Measurements from ENCODE around the gene OR13D1. TPM values are rescaled to one million over a fixed set of nuclear protein-coding genes. Genes with fewer than 3 reads are reported as not detected.
"Not testable (repeated sequence)": the region's sequence is repeated elsewhere in the genome, so short reads cannot be mapped to it uniquely, and the experiment has no call there.

The OR13D1 gene, protein sequence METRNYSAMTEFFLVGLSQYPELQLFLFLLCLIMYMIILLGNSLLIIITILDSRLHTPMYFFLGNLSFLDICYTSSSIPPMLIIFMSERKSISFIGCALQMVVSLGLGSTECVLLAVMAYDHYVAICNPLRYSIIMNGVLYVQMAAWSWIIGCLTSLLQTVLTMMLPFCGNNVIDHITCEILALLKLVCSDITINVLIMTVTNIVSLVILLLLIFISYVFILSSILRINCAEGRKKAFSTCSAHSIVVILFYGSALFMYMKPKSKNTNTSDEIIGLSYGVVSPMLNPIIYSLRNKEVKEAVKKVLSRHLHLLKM
- total RNA-seq: not detected
- not detected for polyA plus RNA-seq
- long read RNA-seq, donor 1: 0 reads
- long read RNA-seq, donor 2: 0 reads

DNA sequence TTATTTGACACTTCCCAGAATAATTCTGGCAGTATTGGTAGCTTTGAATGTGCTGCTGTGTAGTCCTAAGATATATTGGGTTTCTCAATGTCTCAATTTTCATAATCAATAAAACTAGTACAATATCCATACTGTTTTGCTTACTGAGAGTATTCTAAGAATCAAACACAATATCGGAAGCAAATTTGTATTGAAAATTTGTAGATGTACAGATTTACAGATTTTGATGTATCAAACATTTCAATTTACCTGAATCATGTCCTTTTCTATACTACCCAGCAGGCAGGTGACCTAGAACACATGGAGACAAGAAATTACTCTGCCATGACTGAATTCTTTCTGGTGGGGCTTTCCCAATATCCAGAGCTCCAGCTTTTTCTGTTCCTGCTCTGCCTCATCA, at the start of gene OR13D1:
OR13D1 (plus strand) TSS at position 301 of the 400 bp plus-strand sequence; CDS start at position 301, 0 bp downstream.
- no peak for DNase-seq
- H3K9me3 ChIP-seq (ENCODE audit: control insufficient read depth, low read length): no peaks in the 10 kb centered on the region
- WGBS, 2 donors: 88 to 89% methylated on average over 1 of the region's 1 CpG
- no peaks in the 10 kb centered on the region for H3K4me1 ChIP-seq (ENCODE audit: control insufficient read depth in 1 of 2, insufficient read depth in 2 of 2, low read length in 2 of 2)
- ATAC-seq (ENCODE audit: low FRiP score): no peak
- intact Hi-C loops (cut with DNase I): no loop called here
- no peaks in the 10 kb centered on the region for H3K36me3 ChIP-seq (ENCODE audit: control insufficient read depth in 1 of 2, insufficient read depth in 2 of 2, low read length in 1 of 2)
- no peaks in the 10 kb centered on the region for H3K27me3 ChIP-seq (ENCODE audit: control insufficient read depth in 1 of 2, insufficient read depth in 2 of 2, low read length in 1 of 2)
- H3K4me3 ChIP-seq (ENCODE audit: low read length in 2 of 2): no peak within 1 kb of the TSS
- H3K27ac ChIP-seq (ENCODE audit: low read depth in 1 of 2, low read length in 2 of 2): no peak within 1 kb of the TSS

DNA sequence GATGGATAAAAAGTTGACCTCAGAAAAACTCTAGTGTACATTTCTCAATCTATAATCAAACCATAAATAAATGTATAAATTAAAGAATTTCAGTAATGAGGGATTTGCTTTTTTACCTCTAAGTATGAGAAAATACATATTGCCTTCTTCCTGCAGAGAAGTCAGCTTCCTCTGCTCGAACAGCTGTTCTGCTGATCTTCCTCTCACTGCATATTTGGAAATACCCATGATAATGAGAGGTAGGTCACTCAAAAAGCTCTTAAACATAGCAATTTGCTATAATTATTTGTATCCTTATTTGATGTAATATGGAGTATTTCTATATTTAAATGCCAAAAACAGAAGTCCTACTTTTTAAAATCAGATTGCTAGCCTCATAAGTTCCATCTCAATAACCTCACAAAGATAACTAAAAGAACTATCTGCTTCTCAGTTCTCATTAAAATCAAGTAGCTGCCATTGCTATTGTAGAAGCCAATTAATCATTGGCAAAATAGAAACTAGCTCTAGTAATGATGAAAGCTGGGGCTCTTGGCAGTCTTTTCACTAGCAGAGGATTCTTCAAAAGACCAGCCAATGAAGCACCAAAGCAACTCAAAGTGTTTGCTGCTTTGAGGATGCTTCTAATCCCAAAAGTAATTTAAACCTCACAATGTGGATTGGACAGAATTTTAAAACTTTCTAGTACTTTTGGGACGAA, 35.7 kb upstream of the OR13D1 start:
- DNase-seq: no peak
- WGBS, 2 donors: 55 to 59% methylated on average over 2 of the region's 2 CpGs
- Histone ChIP-seq H3K27me3 (ENCODE audit: control insufficient read depth in 1 of 2, insufficient read depth in 2 of 2, low read length in 1 of 2) (peaks cover 0 to 2% of the 10 kb centered on the region in 2 donors), H3K4me1 (ENCODE audit: control insufficient read depth in 1 of 2, insufficient read depth in 2 of 2, low read length in 2 of 2) (no peaks in the 10 kb centered on the region), H3K27ac (ENCODE audit: low read depth in 1 of 2, low read length in 2 of 2) (no peak overlapping the region), H3K4me3 (ENCODE audit: low read length in 2 of 2) (no peak overlapping the region), H3K9me3 (ENCODE audit: control insufficient read depth, low read length) (no peaks in the 10 kb centered on the region), H3K36me3 (ENCODE audit: control insufficient read depth in 1 of 2, insufficient read depth in 2 of 2, low read length in 1 of 2) (no peaks in the 10 kb centered on the region)
- ATAC-seq (ENCODE audit: low FRiP score): no peak
- intact Hi-C loops (cut with DNase I): no loop called here

DNA sequence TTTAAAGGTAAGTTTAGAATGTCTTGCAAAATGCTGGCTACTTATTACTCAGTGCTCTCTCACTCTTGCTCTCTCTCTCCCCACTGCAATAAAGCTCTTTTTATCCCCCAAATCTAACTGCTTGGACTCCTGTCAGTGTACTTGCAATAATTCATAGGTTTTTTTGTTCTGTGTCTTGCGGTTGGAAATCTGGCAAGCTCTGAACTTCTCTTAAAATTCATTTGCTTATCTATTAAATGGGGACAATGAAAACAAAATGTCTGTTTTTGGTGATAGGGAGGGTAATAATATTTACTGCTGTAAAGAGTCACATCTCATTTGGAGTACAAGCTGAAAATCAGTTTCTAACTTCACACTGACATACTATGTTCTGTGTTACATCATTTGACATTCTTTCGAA, 18.7 kb upstream of the OR13D1 start:
- Histone ChIP-seq H3K27ac (ENCODE audit: low read depth in 1 of 2, low read length in 2 of 2) (no peak overlapping the region), H3K9me3 (ENCODE audit: control insufficient read depth, low read length) (no peaks in the 10 kb centered on the region), H3K4me3 (ENCODE audit: low read length in 2 of 2) (no peak overlapping the region), H3K27me3 (ENCODE audit: control insufficient read depth in 1 of 2, insufficient read depth in 2 of 2, low read length in 1 of 2) (no peaks in the 10 kb centered on the region), H3K4me1 (ENCODE audit: control insufficient read depth in 1 of 2, insufficient read depth in 2 of 2, low read length in 2 of 2) (no peaks in the 10 kb centered on the region), H3K36me3 (ENCODE audit: control insufficient read depth in 1 of 2, insufficient read depth in 2 of 2, low read length in 1 of 2) (no peaks in the 10 kb centered on the region)
- 29 to 34% methylated on average over 2 of the region's 2 CpGs for WGBS, 2 donors
- no peak for DNase-seq
- intact Hi-C loops (cut with DNase I): no loop called here
- no peak for ATAC-seq (ENCODE audit: low FRiP score)

DNA sequence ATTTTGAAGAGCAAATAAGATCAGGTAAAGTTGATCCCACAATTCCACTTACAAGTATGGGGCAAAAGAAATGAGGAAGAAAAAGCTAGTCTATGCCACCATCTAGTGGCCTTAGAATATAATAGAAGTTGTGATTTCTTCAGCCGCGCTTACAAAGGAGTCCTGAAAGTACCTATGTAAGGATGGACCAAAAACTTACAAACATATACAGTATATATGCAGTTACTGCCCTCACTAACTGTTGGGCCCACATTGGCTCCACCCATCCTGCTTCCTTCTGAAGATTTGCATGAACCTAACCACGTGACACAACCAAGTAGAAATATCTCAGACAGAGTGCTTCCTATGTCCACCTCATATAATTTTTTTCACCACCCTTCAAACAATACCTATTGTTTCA, 11.7 kb upstream of the OR13D1 start:
- 11 to 13% methylated on average over 3 of the region's 3 CpGs for WGBS, 2 donors
- ATAC-seq (ENCODE audit: low FRiP score) (no peak), DNase-seq (no peak)
- intact Hi-C loops (cut with DNase I): no loop called here
- Histone ChIP-seq H3K4me1 (ENCODE audit: control insufficient read depth in 1 of 2, insufficient read depth in 2 of 2, low read length in 2 of 2) (no peaks in the 10 kb centered on the region), H3K36me3 (ENCODE audit: control insufficient read depth in 1 of 2, insufficient read depth in 2 of 2, low read length in 1 of 2) (no peaks in the 10 kb centered on the region), H3K27ac (ENCODE audit: low read depth in 1 of 2, low read length in 2 of 2) (no peak overlapping the region), H3K27me3 (ENCODE audit: control insufficient read depth in 1 of 2, insufficient read depth in 2 of 2, low read length in 1 of 2) (no peaks in the 10 kb centered on the region), H3K4me3 (ENCODE audit: low read length in 2 of 2) (no peak overlapping the region), H3K9me3 (ENCODE audit: control insufficient read depth, low read length) (peaks cover 2% of the 10 kb centered on the region)

DNA sequence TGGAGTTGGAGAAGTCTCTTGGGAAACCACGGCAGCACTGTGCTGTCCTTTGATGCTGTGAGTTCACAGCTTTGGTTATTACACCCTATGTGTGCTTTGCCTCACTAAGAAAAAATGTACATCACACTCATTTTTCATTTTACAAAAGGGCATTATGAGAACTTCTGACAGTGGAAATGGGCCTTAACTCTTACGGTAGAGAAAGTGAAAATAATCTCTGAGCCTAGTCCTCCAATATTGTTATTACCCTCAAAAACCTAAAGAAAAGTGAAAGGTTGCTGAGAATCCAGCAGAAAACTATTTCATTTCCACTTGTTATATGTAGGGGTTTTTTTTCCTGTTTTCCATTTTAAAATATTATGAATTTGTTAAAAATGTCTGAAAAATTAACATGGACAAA, 8.2 kb upstream of the OR13D1 start:
- WGBS, 2 donors: 16 to 17% methylated on average over 2 of the region's 2 CpGs
- DNase-seq: no peak
- Histone ChIP-seq H3K4me3 (ENCODE audit: low read length in 2 of 2) (no peak overlapping the region), H3K27me3 (ENCODE audit: control insufficient read depth in 1 of 2, insufficient read depth in 2 of 2, low read length in 1 of 2) (no peaks in the 10 kb centered on the region), H3K4me1 (ENCODE audit: control insufficient read depth in 1 of 2, insufficient read depth in 2 of 2, low read length in 2 of 2) (no peaks in the 10 kb centered on the region), H3K9me3 (ENCODE audit: control insufficient read depth, low read length) (peaks cover 2% of the 10 kb centered on the region), H3K27ac (ENCODE audit: low read depth in 1 of 2, low read length in 2 of 2) (no peak overlapping the region), H3K36me3 (ENCODE audit: control insufficient read depth in 1 of 2, insufficient read depth in 2 of 2, low read length in 1 of 2) (no peaks in the 10 kb centered on the region)
- ATAC-seq (ENCODE audit: low FRiP score): no peak
- intact Hi-C loops (cut with DNase I): no loop called here

DNA sequence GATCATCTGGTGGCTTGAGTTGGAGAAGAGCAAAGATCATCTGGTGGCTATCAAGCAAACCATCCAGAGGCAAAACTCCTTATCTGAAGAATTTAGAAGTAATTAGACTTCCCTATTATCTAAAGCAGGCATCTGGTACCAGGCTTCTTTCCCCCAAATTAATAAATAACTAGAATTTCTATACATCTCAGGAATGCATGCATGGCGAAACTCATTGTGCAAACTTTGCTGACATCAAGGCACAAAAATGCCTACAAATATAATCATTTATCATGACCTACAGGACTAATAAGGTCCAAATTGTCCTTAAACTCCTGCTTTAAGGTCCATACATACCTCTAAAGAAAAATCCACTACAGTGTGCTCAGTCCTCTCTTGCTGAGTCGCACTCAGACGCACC, 6.0 kb downstream of the OR13D1 start:
- 75 to 79% methylated on average over 3 of the region's 3 CpGs for WGBS, 2 donors
- H3K27ac ChIP-seq (ENCODE audit: low read depth in 1 of 2, low read length in 2 of 2): no peak overlapping the region
- no peaks in the 10 kb centered on the region for H3K9me3 ChIP-seq (ENCODE audit: control insufficient read depth, low read length)
- no peak for DNase-seq
- no peaks in the 10 kb centered on the region for H3K36me3 ChIP-seq (ENCODE audit: control insufficient read depth in 1 of 2, insufficient read depth in 2 of 2, low read length in 1 of 2)
- H3K4me3 ChIP-seq (ENCODE audit: low read length in 2 of 2): no peak overlapping the region
- ATAC-seq (ENCODE audit: low FRiP score): no peak
- intact Hi-C loops (cut with DNase I): no loop called here
- H3K4me1 ChIP-seq (ENCODE audit: control insufficient read depth in 1 of 2, insufficient read depth in 2 of 2, low read length in 2 of 2): no peaks in the 10 kb centered on the region
- H3K27me3 ChIP-seq (ENCODE audit: control insufficient read depth in 1 of 2, insufficient read depth in 2 of 2, low read length in 1 of 2): no peaks in the 10 kb centered on the region

DNA sequence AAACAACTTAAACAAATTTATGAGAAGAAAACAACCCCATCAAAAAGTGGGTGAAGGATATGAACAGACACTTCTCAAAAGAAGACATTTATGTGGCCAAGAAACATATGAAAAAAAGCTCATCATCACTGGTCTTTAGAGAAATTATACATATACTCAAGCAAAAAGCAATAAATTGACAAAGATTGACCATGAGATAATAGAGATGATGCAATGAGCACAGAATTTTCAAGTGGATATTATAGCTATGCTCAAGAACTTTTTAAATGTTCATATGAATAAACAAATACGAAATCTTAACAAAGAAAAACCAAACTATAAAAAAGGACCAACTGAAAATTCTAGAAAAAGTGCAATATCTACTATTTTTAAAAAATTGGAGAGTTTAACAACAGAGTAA, 14.4 kb downstream of the OR13D1 start:
- H3K27me3 ChIP-seq (ENCODE audit: control insufficient read depth in 1 of 2, insufficient read depth in 2 of 2, low read length in 1 of 2); H3K36me3 ChIP-seq (ENCODE audit: control insufficient read depth in 1 of 2, insufficient read depth in 2 of 2, low read length in 1 of 2); H3K4me1 ChIP-seq (ENCODE audit: control insufficient read depth in 1 of 2, insufficient read depth in 2 of 2, low read length in 2 of 2); H3K9me3 ChIP-seq (ENCODE audit: control insufficient read depth, low read length); intact Hi-C loops (cut with DNase I); H3K27ac ChIP-seq (ENCODE audit: low read depth in 1 of 2, low read length in 2 of 2); ATAC-seq (ENCODE audit: low FRiP score); H3K4me3 ChIP-seq (ENCODE audit: low read length in 2 of 2); DNase-seq: not testable (repeated sequence)
- WGBS, 2 donors: 27 to 56% methylated on average over 1 of the region's 1 CpG

DNA sequence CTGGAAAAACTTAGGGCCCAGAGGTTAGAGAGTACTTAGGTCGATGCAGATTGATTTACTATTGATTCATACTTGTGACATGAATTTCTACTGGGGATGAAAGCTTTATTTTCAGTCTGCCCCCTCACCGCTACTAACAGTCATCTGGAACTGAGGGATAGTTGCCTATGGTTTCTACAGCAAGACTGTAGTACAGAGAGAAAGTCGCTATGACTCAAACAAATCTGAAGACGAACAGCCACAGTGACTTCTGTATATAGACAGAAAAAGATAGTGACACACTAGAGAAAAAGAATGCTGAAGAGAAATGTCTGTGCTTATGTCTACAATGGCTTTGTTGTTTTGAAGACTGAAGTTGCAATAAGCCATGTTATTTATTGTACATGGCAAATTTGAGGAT, 17.3 kb downstream of the OR13D1 start:
- no peak overlapping the region for H3K4me3 ChIP-seq (ENCODE audit: low read length in 2 of 2)
- no peak overlapping the region for H3K27ac ChIP-seq (ENCODE audit: low read depth in 1 of 2, low read length in 2 of 2)
- intact Hi-C loops (cut with DNase I): no loop called here
- H3K36me3 ChIP-seq (ENCODE audit: control insufficient read depth in 1 of 2, insufficient read depth in 2 of 2, low read length in 1 of 2): no peaks in the 10 kb centered on the region
- no peaks in the 10 kb centered on the region for H3K4me1 ChIP-seq (ENCODE audit: control insufficient read depth in 1 of 2, insufficient read depth in 2 of 2, low read length in 2 of 2)
- no peak for DNase-seq
- WGBS, 2 donors: 72 to 73% methylated on average over 4 of the region's 4 CpGs
- H3K27me3 ChIP-seq (ENCODE audit: control insufficient read depth in 1 of 2, insufficient read depth in 2 of 2, low read length in 1 of 2): no peaks in the 10 kb centered on the region
- ATAC-seq (ENCODE audit: low FRiP score): no peak
- H3K9me3 ChIP-seq (ENCODE audit: control insufficient read depth, low read length): no peaks in the 10 kb centered on the region

DNA sequence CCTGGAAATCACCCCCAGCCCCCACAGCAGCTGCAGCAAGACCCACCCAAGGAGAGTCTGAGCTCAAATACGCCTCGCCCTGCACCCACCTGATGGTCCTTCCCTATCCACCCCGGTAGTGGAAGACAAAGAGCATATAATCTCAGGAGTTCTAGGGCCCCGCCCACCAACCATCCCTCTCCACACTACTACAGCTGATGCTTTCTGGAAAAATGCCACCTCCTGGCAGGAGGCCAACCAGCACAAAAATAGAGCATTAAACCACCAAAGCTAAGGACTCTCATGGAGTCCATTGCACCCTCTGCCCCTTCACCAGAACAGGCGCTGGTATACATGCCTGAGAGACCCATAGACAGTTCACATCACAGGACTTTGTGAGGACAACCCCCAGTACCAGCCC, 30.7 kb downstream of the OR13D1 start:
- DNase-seq: no peak
- Histone ChIP-seq H3K4me1 (ENCODE audit: control insufficient read depth in 1 of 2, insufficient read depth in 2 of 2, low read length in 2 of 2) (no peaks in the 10 kb centered on the region), H3K27me3 (ENCODE audit: control insufficient read depth in 1 of 2, insufficient read depth in 2 of 2, low read length in 1 of 2) (no peaks in the 10 kb centered on the region), H3K9me3 (ENCODE audit: control insufficient read depth, low read length) (peaks cover 2% of the 10 kb centered on the region), H3K27ac (ENCODE audit: low read depth in 1 of 2, low read length in 2 of 2) (no peak overlapping the region), H3K4me3 (ENCODE audit: low read length in 2 of 2) (no peak overlapping the region), H3K36me3 (ENCODE audit: control insufficient read depth in 1 of 2, insufficient read depth in 2 of 2, low read length in 1 of 2) (no peaks in the 10 kb centered on the region)
- intact Hi-C loops (cut with DNase I): no loop called here
- WGBS, 2 donors: 90 to 92% methylated on average over 5 of the region's 5 CpGs
- no peak for ATAC-seq (ENCODE audit: low FRiP score)
